T-helper 2 cell treated with Interferon-gamma antibody and Interleukin-4, amounts not matched to agents 5 μg/mL and 100 μg/mL, for 36 hours (primary cell): ENCODE measurements around the gene PCDH1.
"Not testable (repeated sequence)": the region's sequence is repeated elsewhere in the genome, so short reads cannot be mapped to it uniquely, and the experiment has no call there.

ENCODE experiments used
- DNase-seq: peaks from one replicate; pipeline ENCODE4 v3.0.0; 2021; ENCODE audit warnings: low spot score
- H3K27ac Mint-ChIP-seq: one replicate; pipeline ENCODE4 v1.8.0; 2021; ENCODE audit warnings: mild to moderate bottlenecking, mixed read lengths
- H3K27me3 Mint-ChIP-seq: one replicate; pipeline ENCODE4 v1.8.0; 2021; ENCODE audit warnings: low read depth, mixed read lengths
- H3K36me3 Mint-ChIP-seq: one replicate; pipeline ENCODE4 v1.8.0; 2021; ENCODE audit warnings: low read depth, mixed read lengths
- H3K4me1 Mint-ChIP-seq: one replicate; pipeline ENCODE4 v1.8.0; 2021; ENCODE audit warnings: low read depth, mixed read lengths
- H3K4me3 Mint-ChIP-seq: one replicate; pipeline ENCODE4 v1.8.0; 2022; ENCODE audit warnings: mild to moderate bottlenecking, moderate library complexity, mixed read lengths
- H3K9me3 Mint-ChIP-seq: one replicate; pipeline ENCODE4 v1.8.0; 2021; ENCODE audit warnings: mixed read lengths

Gene PCDH1

GRCh38 chr5:141832131-141832530 is 46.1 kb downstream of the PCDH1 start:
- Mint-ChIP-seq H3K9me3 (no peaks in the 10 kb centered on the region), H3K4me1 (peaks cover 3% of the 10 kb centered on the region)
- DNase-seq = no peak

GRCh38 chr5:141828162-141828561 is 50.0 kb downstream of the PCDH1 start:
- no peaks in the 10 kb centered on the region for H3K9me3 Mint-ChIP-seq
- no peak overlapping the region for H3K27ac Mint-ChIP-seq
- no peaks in the 10 kb centered on the region for H3K36me3 Mint-ChIP-seq
- peaks cover 31% of the 10 kb centered on the region for H3K27me3 Mint-ChIP-seq
- DNase-seq = no peak
- no peak overlapping the region for H3K4me3 Mint-ChIP-seq
- no peaks in the 10 kb centered on the region for H3K4me1 Mint-ChIP-seq

More at GRCh38 chr5:141832131-141832530, 46.1 kb downstream of the PCDH1 start:
- H3K27me3 Mint-ChIP-seq = peaks cover 13% of the 10 kb centered on the region
- H3K36me3 Mint-ChIP-seq = no peaks in the 10 kb centered on the region
- H3K27ac Mint-ChIP-seq = no peak overlapping the region
- H3K4me3 Mint-ChIP-seq = no peak overlapping the region

- no peaks in the 10 kb centered on the region for H3K4me1 Mint-ChIP-seq
- H3K36me3 Mint-ChIP-seq = no peaks in the 10 kb centered on the region
- H3K27me3 Mint-ChIP-seq = peaks cover 32% of the 10 kb centered on the region
- no peak overlapping the region for H3K4me3 Mint-ChIP-seq
- no peaks in the 10 kb centered on the region for H3K9me3 Mint-ChIP-seq
- no peak for DNase-seq
- H3K27ac Mint-ChIP-seq = no peak overlapping the region
Measured at GRCh38 chr5:141826674-141827073, 51.5 kb downstream of the PCDH1 start.

- DNase-seq = no peak
- Mint-ChIP-seq H3K27me3 (peaks cover 32% of the 10 kb centered on the region), H3K4me1 (no peaks in the 10 kb centered on the region), H3K27ac (no peak overlapping the region), H3K36me3 (no peaks in the 10 kb centered on the region), H3K9me3 (no peaks in the 10 kb centered on the region), H3K4me3 (no peak overlapping the region)
Measured at GRCh38 chr5:141825791-141826560, 52.2 kb downstream of the PCDH1 start.

GRCh38 chr5:141825241-141825671 is 53.0 kb downstream of the PCDH1 start:
- no peaks in the 10 kb centered on the region for H3K36me3 Mint-ChIP-seq
- H3K4me3 Mint-ChIP-seq = no peak overlapping the region
- H3K9me3 Mint-ChIP-seq = no peaks in the 10 kb centered on the region
- peaks cover 30% of the 10 kb centered on the region for H3K27me3 Mint-ChIP-seq
- H3K4me1 Mint-ChIP-seq = no peaks in the 10 kb centered on the region
- no peak for DNase-seq
- H3K27ac Mint-ChIP-seq = no peak overlapping the region

GRCh38 chr5:141824717-141825116 is 53.5 kb downstream of the PCDH1 start:
- H3K4me3 Mint-ChIP-seq = no peak overlapping the region

GRCh38 chr5:141823056-141823455 is 55.2 kb downstream of the PCDH1 start:
- Mint-ChIP-seq H3K9me3 (no peaks in the 10 kb centered on the region), H3K27me3 (peaks cover 26% of the 10 kb centered on the region), H3K27ac (no peak overlapping the region), H3K36me3 (no peaks in the 10 kb centered on the region), H3K4me3 (no peak overlapping the region), H3K4me1 (no peaks in the 10 kb centered on the region)
- no peak for DNase-seq

More at GRCh38 chr5:141824717-141825116, 53.5 kb downstream of the PCDH1 start:
- no peaks in the 10 kb centered on the region for H3K36me3 Mint-ChIP-seq
- no peaks in the 10 kb centered on the region for H3K9me3 Mint-ChIP-seq
- peaks cover 29% of the 10 kb centered on the region for H3K27me3 Mint-ChIP-seq
- H3K4me1 Mint-ChIP-seq = no peaks in the 10 kb centered on the region
- no peak overlapping the region for H3K27ac Mint-ChIP-seq
- DNase-seq = no peak

- Mint-ChIP-seq H3K27ac (no peak overlapping the region), H3K9me3 (no peaks in the 10 kb centered on the region), H3K4me3 (no peak overlapping the region)
Measured at GRCh38 chr5:141822144-141822543, 56.1 kb downstream of the PCDH1 start.

GRCh38 chr5:141821430-141821925 is 56.7 kb downstream of the PCDH1 start:
- no peaks in the 10 kb centered on the region for H3K36me3 Mint-ChIP-seq
- no peak for DNase-seq
- no peak overlapping the region for H3K27ac Mint-ChIP-seq
- peaks cover 26% of the 10 kb centered on the region for H3K27me3 Mint-ChIP-seq
- H3K4me1 Mint-ChIP-seq = no peaks in the 10 kb centered on the region
- H3K4me3 Mint-ChIP-seq = no peak overlapping the region
- H3K9me3 Mint-ChIP-seq = no peaks in the 10 kb centered on the region

More at GRCh38 chr5:141822144-141822543, 56.1 kb downstream of the PCDH1 start:
- no peak for DNase-seq
- H3K27me3 Mint-ChIP-seq = peaks cover 26% of the 10 kb centered on the region
- no peaks in the 10 kb centered on the region for H3K36me3 Mint-ChIP-seq
- no peaks in the 10 kb centered on the region for H3K4me1 Mint-ChIP-seq

- not testable (repeated sequence) for DNase-seq, H3K4me3 Mint-ChIP-seq, H3K36me3 Mint-ChIP-seq, H3K27ac Mint-ChIP-seq, H3K4me1 Mint-ChIP-seq, H3K9me3 Mint-ChIP-seq
- peaks cover 24% of the 10 kb centered on the region for H3K27me3 Mint-ChIP-seq
Measured at GRCh38 chr5:141820686-141821085, 57.5 kb downstream of the PCDH1 start.

GRCh38 chr5:141817631-141818030 is 60.6 kb downstream of the PCDH1 start:
- Mint-ChIP-seq H3K4me3 (no peak overlapping the region), H3K36me3 (no peaks in the 10 kb centered on the region), H3K9me3 (no peaks in the 10 kb centered on the region), H3K4me1 (no peaks in the 10 kb centered on the region), H3K27ac (no peak overlapping the region), H3K27me3 (peaks cover 13% of the 10 kb centered on the region)
- DNase-seq = no peak

GRCh38 chr5:141816598-141817399 is 61.4 kb downstream of the PCDH1 start:
- H3K4me1 Mint-ChIP-seq = no peaks in the 10 kb centered on the region
- no peaks in the 10 kb centered on the region for H3K9me3 Mint-ChIP-seq
- no peak for DNase-seq
- no peak overlapping the region for H3K4me3 Mint-ChIP-seq
- H3K27me3 Mint-ChIP-seq = peaks cover 16% of the 10 kb centered on the region
- no peaks in the 10 kb centered on the region for H3K36me3 Mint-ChIP-seq
- H3K27ac Mint-ChIP-seq = no peak overlapping the region

- H3K27ac Mint-ChIP-seq = no peak overlapping the region
- H3K4me3 Mint-ChIP-seq = no peak overlapping the region
- no peak for DNase-seq
- H3K27me3 Mint-ChIP-seq = peaks cover 25% of the 10 kb centered on the region
- no peaks in the 10 kb centered on the region for H3K4me1 Mint-ChIP-seq
- no peaks in the 10 kb centered on the region for H3K9me3 Mint-ChIP-seq
- no peaks in the 10 kb centered on the region for H3K36me3 Mint-ChIP-seq
Measured at GRCh38 chr5:141815796-141816180, 62.4 kb downstream of the PCDH1 start.
